Prostate gland (tissue), 2 donors: ENCODE data around the gene TCP11L2. TPM values are rescaled to one million over a fixed set of nuclear protein-coding genes. Genes with fewer than 3 reads are reported as not detected.
"Not testable (repeated sequence)": the region's sequence is repeated elsewhere in the genome, so short reads cannot be mapped to it uniquely, and the experiment has no call there.

Source experiments
- DNase-seq: peaks from one replicate; pipeline ENCODE4 v3.0.0-alpha.2; 2019; ENCODE audit warnings: low spot score
- H3K27ac ChIP-seq, 2 donors: fragments of 200-600 bp; sonication (generic); 2 replicates each; pipeline ENCODE4 v1.5.1; 2017 to 2019
- H3K27me3 ChIP-seq: fragments of 200-600 bp; sonication (generic); replicated peaks from 2 replicates; pipeline ENCODE4 v1.5.1; 2019; ENCODE audit not compliant: insufficient read depth
- H3K36me3 ChIP-seq, 2 donors: fragments of 200-600 bp; sonication (generic); 1 replicate in 1 of 2; 2 replicates in 1 of 2; pipeline versions ENCODE4 v1.5.1 to v1.8.1; 2017 to 2019
- H3K4me1 ChIP-seq: fragments of 200-600 bp; sonication (generic); replicated peaks from 2 replicates; pipeline ENCODE4 v1.5.1; 2019
- H3K4me3 ChIP-seq, 2 donors: fragments of 200-600 bp; sonication (generic); 2 replicates each; pipeline ENCODE4 v1.5.1; 2017 to 2019
- H3K9me3 ChIP-seq: fragments of 200-600 bp; sonication (generic); 2 replicates; pipeline ENCODE4 v1.5.1; 2017
- POLR2A ChIP-seq: fragments of 450-650 bp; IDR thresholded peaks from one replicate; pipeline ENCODE4 v1.6.1; 2016; ENCODE audit warnings: antibody characterized with exemption, mild to moderate bottlenecking
- POLR2AphosphoS5 ChIP-seq: sonication (generic); formaldehyde crosslinking; IDR thresholded peaks from one replicate; pipeline ENCODE4 v1.6.1; 2017; ENCODE audit warnings: antibody characterized with exemption
- WGBS: methylation state at CpG from one replicate; pipeline ENCODE4 v1.1.5; 2018; 5-methylcytosine and 5-hydroxymethylcytosine counted together
- intact Hi-C: fragments of 100-400 bp; cut with DNase I; formaldehyde crosslinking; loops from one replicate; pipeline ENCODE4 v1.14.2; 2022
- total RNA-seq, 2 donors: library from RNA; depleted of rRNA; stranded (reverse); fragments of >200 nt; gene quantifications; one replicate each; pipeline ENCODE4 v1.1.0, GENCODE V29; 2016
- TF ChIP-seq, protein P1 (sequence below), 4 experiments: fragments of 200-600 bp in 2 of 4; fragments of 450-650 bp in 2 of 4; sonication (generic) in 2 of 4; IDR thresholded peaks; 1 replicate in 3 of 4; 2 replicates in 1 of 4; pipeline ENCODE4 v1.5.1; 2016 to 2019; ENCODE audit warnings: antibody characterized with exemption in 4 of 4, mild to moderate bottlenecking in 2 of 4, moderate library complexity in 2 of 4

TCP11L2 gene
- total RNA-seq, 2 donors from 2014 or later: 20.0 to 30.6 TPM

DNA sequence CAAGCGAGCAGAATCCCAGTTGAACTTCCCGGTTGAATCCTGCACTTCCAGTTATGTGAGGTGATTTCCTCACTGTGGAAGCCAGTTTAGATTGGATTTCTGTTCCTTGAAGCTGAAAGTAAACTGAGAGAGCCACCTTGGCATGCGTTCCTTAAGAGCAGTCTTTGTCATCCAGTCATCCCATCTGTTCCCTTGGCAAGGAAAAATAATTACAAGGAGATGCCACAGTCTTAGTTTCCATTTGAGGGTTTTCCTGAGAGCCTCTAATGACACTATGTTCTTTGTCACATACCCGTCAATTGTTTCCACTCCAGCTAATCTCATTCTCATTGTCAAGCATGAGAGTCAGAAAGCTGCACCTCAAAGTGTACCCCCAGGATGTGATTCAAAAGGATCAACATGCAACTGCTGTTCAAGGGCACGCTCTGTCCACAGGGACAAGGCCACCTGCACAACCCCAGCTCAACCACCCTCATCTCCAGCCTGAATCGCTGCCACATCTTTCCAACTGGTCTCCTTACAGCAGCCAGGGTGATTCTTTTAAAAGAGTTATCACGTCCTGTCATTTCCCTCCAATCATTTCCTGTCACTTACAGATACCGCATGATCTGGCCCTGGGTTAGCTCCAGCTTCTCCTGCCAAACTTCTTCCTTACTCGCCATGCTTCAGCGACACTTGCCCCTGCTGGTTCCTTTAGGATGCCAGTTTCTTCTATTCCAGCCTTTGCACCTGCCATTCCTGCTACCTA, 18.0 kb upstream of the TCP11L2 start:
- Histone ChIP-seq H3K27me3 (no peaks in the 10 kb centered on the region), H3K9me3 (no peaks in the 10 kb centered on the region), H3K36me3 (no peaks in the 10 kb centered on the region), H3K4me3 (no peak overlapping the region), H3K4me1 (no peaks in the 10 kb centered on the region), H3K27ac (no peak overlapping the region)
- intact Hi-C loops: loop anchor here (5.0 kb wide), 1 partner anchor 57 kb away; no protein-coding TSS in a partner anchor
- peak; percentile 56 for DNase-seq
- WGBS: 37% methylated on average over 10 of the region's 10 CpGs
- TF ChIP-seq, protein P1, sequence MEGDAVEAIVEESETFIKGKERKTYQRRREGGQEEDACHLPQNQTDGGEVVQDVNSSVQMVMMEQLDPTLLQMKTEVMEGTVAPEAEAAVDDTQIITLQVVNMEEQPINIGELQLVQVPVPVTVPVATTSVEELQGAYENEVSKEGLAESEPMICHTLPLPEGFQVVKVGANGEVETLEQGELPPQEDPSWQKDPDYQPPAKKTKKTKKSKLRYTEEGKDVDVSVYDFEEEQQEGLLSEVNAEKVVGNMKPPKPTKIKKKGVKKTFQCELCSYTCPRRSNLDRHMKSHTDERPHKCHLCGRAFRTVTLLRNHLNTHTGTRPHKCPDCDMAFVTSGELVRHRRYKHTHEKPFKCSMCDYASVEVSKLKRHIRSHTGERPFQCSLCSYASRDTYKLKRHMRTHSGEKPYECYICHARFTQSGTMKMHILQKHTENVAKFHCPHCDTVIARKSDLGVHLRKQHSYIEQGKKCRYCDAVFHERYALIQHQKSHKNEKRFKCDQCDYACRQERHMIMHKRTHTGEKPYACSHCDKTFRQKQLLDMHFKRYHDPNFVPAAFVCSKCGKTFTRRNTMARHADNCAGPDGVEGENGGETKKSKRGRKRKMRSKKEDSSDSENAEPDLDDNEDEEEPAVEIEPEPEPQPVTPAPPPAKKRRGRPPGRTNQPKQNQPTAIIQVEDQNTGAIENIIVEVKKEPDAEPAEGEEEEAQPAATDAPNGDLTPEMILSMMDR (IDR thresholded peaks at IDR 0.05): no peak
- TF ChIP-seq POLR2AphosphoS5: peak; percentile 66

DNA sequence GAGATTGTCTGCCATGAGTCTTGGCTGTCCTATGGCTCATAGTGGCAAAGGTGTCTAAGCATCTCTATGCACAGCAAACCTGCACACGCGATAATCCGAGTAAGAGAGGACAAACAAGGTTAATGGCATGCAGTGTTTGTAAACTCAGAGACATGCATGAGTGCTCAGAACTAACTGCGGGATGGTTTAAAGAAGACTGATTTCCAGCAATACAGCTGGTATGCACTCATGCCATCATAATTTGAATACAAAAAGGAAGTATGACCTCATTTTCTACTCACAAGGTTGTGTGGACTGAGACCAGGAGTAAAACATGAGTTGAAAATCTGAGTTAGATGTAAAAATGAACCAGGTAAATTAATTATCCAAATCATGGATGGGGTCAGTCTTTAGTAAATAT, 16.6 kb upstream of the TCP11L2 start:
- intact Hi-C loops: no loop called here
- no peaks in the 10 kb centered on the region for H3K9me3 ChIP-seq
- DNase-seq: no peak
- H3K4me1 ChIP-seq: no peaks in the 10 kb centered on the region
- no peaks in the 10 kb centered on the region for H3K36me3 ChIP-seq
- no peak overlapping the region for H3K4me3 ChIP-seq
- no peaks in the 10 kb centered on the region for H3K27me3 ChIP-seq
- WGBS: 75% methylated on average over 4 of the region's 4 CpGs
- H3K27ac ChIP-seq: no peak overlapping the region
- TF ChIP-seq POLR2A (no peak), POLR2AphosphoS5 (no peak)
- TF ChIP-seq, protein P1 (IDR thresholded peaks at IDR 0.05): no peak

DNA sequence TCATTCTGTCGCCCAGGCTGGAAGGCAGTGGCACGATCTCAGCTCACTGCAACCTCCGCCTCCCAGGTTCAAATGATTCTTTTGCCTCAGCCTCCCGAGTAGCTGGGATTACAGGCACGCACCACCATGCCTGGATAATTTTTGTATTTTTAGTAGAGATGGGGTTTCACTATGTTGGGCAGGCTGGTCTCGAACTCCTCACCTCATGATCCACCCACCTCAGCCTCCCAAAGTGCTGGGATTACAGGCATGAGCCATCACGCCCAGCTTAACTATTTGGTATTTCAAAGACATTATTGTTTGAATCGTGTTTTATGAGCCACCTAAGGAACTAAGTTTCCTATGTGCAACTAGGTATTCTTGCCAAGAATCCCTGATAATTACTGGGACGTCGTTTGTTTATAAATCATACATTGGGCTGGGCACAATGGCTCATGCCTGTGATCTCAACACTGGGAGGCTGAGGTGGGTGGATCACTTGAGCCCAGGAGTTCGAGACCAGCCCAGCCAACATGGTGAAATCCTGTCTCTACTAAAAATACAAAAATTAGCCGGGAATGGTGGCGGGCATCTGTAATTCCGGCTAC, 15.9 kb upstream of the TCP11L2 start:
- H3K27me3 ChIP-seq, H3K9me3 ChIP-seq, H3K4me3 ChIP-seq, H3K36me3 ChIP-seq, H3K4me1 ChIP-seq, intact Hi-C loops, DNase-seq, H3K27ac ChIP-seq: not testable (repeated sequence)
- WGBS: 77% methylated on average over 14 of the region's 14 CpGs

GRCh38 chr12:106287364-106287763, 15.2 kb upstream of the TCP11L2 start:
- Histone ChIP-seq H3K27me3 (no peaks in the 10 kb centered on the region), H3K4me1 (no peaks in the 10 kb centered on the region), H3K4me3 (no peak overlapping the region), H3K27ac (no peak overlapping the region), H3K36me3 (no peaks in the 10 kb centered on the region), H3K9me3 (no peaks in the 10 kb centered on the region)
- intact Hi-C loops: no loop called here
- DNase-seq: no peak
- WGBS: 39% methylated on average over 1 of the region's 1 CpG
- no peak for TF ChIP-seq POLR2AphosphoS5
- TF ChIP-seq, protein P1 (IDR thresholded peaks at IDR 0.05): no peak
- TF ChIP-seq POLR2A: no peak

- H3K4me1 ChIP-seq: no peaks in the 10 kb centered on the region
- no peaks in the 10 kb centered on the region for H3K9me3 ChIP-seq
- no peaks in the 10 kb centered on the region for H3K36me3 ChIP-seq
- TF ChIP-seq, protein P1 (IDR thresholded peaks at IDR 0.05): no peak
- no peak for TF ChIP-seq POLR2AphosphoS5
- no peak for TF ChIP-seq POLR2A
- DNase-seq: no peak
- WGBS: 74% methylated on average over 1 of the region's 1 CpG
- H3K4me3 ChIP-seq: no peak overlapping the region
- no peak overlapping the region for H3K27ac ChIP-seq
- intact Hi-C loops: no loop called here
- no peaks in the 10 kb centered on the region for H3K27me3 ChIP-seq
Observed at GRCh38 chr12:106288101-106288493, 14.4 kb upstream of the TCP11L2 start.
